Stimulated activated CD8-positive, alpha-beta memory T cell treated with anti-CD3 and anti-CD28 coated beads, Interleukin-15, amount 100 ng/mL, for 24 hours (primary cell): ENCODE results near the gene HES7.
"Not testable (repeated sequence)": the region's sequence is repeated elsewhere in the genome, so short reads cannot be mapped to it uniquely, and the experiment has no call there.

Experiments
- DNase-seq: peaks from one replicate; pipeline ENCODE4 v3.0.0-alpha.2; 2020; ENCODE audit warnings: low read depth

HES7 gene

DNA sequence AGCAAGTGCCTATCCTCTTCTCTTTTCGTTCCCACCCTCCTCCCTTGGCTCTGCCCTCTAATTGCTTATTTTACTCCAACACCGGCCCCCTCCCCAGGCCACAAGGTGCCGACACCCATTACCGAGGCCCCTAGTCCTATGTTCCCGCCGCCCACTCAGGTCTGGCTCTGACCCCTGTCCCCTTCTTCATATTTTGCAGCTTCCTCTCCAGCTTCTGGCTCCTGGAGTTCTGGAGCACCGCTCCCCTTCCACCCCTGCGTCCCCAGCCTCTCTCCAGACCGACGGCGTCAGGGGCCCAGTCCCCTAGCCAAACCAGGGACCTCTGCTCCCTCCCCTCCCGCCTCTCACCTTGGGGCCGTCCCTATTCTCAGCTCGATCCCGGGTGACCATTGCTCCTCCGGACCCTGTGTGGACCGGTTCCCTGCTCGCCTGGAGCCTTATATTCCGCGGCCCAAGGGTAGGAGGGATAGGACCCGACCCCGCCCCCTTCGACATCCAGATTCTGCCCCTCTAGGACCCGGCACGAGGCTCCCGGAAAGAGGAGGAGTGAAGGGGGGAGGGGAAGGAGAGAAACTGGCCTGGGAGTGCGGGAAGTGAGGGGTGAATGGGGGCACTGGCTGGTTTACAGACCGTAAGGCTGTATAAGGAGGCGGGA, at the start of gene HES7:
Gene HES7, minus strand, starts transcription at position 412 of the 655 bp plus-strand sequence. Its CDS starts 22 bp downstream, at position 390.
- no peak for DNase-seq

- no peak for DNase-seq
Measured at GRCh38 chr17:8173056-8173870, 49.4 kb upstream of the HES7 start.

DNA sequence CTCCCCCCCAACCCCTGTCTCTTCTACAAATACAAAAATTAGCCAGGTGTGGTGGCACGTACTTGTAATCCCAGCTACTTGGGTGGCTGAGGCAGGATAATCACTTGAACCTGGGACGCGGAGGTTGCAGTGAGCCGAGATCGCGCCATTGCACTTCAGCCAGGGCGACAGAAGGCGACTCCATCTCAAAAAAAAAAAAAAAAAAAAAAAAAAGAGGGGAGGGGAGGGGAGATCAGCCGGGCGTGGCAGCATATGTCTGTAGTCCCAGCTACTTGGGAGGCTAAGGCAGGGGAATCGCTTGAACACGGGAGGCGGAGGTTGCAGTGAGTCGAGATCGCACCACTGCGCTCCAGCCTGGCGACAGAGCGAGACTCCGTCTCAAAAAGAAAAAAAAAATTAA, 46.3 kb upstream of the HES7 start:
- DNase-seq: not testable (repeated sequence)

DNA sequence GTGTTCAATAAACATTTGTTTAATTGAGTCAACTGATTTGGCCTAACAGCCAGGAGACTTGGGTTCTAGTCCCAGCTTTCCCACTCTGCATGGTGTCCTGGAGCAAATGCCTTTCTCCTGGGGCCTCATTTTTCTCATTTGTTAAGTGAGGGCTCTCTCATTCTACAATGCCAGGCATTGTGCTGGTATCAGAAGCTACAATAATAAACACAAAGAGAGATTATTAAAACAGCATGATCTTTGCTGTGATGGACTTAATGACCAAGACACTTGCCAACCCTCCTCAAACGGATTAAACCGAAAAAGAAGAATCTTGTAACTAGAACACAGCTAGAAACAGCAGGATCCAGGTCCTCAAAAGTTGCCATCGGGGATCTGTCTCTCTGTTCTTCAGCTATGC, 43.6 kb upstream of the HES7 start:
- DNase-seq: no peak

- no peak for DNase-seq
Measured at GRCh38 chr17:8166731-8167130, 42.8 kb upstream of the HES7 start.

DNA sequence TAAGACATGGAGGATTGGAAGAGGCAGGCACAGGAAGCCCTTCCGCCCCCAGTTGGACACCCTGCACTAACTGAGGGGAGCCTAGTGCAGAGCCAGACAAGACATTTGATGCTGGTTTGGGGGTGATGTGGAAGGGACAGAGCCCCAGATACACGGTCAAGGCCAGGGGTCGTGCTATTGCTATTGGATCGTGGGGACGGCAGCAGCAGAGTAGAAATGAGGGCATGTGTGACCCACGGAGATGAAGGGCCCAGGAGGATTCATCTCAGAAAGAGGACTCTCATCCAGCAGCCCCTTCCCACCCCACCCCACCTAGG, 40.9 kb upstream of the HES7 start:
- no peak for DNase-seq

DNA sequence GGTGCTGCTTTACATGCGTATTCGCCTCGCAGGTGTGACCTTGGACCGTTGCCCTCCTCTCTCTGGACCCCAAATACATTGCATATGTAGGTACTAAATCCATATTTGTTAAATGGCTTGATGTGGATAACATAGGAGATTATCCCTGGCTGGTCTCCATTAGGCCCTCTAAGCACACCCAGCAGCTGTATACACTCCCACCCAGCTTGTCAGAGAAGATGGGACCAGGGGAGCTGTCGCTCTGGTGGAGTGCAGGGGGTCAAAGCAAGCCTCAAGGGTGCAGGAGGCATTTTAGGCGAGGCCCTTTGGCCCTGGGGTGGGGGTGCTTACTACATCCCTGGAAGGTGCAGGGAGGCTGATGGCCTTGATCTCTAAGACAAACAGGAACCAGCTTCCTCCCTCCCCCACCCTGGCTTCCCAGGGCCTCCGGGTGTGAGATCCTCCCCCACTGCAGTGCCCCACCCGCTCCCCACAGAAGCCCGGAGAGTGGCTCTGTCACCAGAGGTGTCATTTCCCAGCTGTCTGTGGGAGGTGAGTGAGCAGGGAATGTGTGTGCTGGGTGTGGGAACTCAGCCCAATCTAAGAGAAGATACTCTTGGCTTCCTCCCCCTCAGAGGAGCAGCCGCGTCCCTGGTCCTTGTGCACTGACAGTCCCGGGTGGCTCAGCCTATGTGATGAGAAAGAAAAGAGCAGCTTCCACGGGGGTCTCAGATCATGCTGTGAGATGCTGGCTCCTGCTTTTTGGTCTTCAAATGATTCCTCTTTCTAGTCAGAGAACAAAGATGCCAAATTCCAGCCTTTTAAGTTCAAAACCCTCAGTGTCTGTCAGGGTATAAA, 40.3 kb upstream of the HES7 start:
- no peak for DNase-seq

DNA sequence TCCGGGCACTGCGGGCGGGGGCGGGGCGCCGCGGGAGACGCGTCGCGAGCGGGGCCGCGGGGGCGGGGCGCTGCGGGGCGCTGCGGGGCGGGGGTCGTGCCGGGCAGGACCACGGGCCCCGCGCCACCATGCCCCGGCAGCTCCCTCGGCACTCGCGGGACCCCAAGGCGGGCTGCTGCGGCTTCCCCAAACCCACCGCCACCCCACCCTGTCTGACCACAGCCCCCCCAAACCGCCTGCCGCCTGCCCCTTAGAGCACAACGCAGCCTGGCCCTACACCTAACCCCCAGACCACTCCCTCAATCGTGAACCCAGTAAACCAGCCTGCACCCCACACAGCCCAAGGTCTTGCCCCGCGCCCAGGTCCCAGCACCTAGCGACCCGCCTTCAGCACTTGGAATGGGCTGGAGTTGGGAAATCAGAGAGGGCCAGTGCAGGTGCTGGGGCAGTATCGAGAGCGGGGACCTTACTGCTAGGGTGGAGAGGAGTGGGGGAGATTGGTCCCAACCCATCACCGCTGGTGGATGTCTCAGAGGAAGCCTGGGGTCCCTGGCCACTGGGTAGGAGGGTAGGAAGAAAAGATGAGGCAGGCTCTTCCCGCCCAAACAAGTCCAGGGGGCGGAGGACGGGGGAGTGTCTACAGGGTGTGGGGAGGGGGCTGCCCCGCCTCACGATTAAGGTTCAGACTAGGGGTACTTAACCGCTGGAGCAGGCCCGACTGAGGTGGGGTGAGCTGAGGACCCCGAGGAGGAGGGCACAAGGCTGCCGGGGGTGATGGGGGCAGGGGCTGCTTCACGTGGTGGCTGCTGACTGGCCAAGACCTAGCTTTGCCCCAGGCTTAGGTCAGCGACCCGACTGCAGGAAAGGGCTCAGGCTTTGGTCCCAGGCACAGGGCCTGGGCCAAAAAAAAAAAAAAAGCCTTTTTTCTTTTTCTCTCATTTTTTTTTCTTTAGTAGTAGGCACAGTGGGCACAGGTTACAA, 39.4 kb upstream of the HES7 start:
- DNase-seq: no peak

DNA sequence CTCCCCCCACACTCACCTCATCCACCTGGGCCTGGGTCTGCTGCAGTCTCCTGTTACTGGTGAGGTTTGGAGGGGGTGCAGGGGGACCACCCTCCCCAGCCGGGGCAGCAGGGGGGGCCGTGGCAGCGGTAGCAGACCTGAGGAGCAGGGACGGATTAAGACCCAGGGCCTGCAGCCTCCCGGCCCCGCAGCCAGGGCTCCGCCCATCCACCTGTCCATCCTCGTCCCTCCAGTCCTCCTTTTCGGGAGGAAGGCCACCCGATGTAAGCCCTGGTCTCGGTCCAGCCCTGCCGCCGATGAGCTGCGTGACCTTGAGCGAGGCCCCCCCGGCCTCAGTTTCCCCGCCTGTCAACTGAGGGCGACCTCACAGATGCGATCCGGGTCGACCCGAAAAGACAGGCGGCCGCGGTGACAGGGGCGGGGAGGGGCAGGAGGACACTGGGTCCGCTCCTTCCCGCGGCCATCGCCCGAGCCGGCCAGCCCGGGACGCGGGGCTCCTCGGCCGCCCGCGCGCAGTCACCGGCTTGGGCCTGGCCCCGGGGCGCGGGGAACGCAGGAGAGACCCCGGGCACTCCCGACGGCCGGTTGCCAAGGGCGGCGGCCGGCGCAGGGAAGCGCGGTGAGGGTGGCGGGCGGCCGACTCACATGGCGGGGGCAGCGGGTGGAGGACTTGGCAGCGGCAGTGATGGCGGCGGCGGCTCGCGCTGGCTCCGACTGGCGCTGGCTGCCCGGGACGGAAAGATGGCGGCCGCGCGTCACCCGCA, 38.5 kb upstream of the HES7 start, which contains the start of gene VAMP2:
Gene VAMP2, minus strand, starts transcription at position 716 of the 764 bp plus-strand sequence. Its CDS starts 69 bp downstream, at position 647.
- DNase-seq: peak; percentile 75

- DNase-seq: no peak
Measured at GRCh38 chr17:8161289-8162232, 37.7 kb upstream of the HES7 start.

DNA sequence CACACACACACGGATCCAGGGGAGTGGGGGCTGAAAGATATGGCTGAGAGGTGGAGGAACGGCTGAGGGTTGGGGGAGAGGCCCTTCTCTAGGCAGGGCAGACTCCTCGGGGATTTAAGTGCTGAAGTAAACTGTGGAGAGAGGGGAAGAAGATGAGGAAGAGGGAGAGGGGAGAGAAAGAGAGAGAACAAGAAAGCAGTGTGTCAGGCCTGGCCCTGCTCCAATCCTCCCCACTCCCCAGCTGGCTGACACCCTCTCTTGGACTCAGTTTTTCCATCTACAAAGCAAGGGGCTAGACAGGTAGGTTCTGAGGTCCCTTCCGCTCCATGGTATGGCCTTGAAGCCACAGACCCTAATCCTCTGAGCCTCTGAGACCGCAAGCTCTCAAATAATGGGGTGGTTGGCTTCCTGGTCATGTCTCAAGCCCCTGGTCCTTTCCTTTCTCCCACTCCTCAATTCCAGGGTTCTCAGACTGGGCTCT, 36.9 kb upstream of the HES7 start:
- no peak for DNase-seq

GRCh38 chr17:8160224-8160577, 36.3 kb upstream of the HES7 start:
- DNase-seq: no peak

DNA sequence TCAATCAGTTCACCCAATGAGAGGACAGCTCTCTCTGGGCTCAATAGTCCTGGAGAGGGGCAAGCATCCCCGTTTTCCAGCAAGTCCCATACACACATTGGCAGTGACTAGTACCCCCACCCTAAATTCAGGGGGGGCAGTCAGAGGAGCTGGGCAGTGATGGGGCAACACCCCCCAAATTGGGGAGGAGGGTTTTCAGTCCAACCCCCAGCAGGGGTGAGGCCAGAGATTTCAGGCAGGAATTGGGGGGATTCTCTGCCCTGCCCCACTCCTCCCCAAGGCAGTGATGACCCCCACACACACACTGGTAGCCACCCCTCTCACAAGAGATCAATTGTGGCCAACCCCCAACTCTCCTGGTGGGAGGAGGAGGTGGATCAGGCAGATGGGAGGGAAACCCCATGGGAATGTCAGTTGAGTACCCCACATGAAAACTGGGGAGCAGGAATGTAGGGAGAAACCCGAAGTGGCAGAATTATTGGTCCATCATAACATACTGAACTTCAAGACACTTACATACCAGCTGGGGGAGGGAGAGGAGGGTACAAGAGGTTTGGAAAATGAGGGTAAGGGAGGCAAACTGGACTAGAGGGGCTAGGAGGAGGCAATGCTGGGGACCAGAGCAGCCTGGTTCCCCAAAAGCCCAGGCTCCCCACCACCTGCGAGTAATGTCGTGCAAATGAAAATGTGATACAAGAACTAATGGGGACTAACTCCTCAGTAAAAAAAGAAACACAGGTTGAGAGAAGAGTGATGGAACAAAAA, 35.7 kb upstream of the HES7 start:
- no peak for DNase-seq

DNA sequence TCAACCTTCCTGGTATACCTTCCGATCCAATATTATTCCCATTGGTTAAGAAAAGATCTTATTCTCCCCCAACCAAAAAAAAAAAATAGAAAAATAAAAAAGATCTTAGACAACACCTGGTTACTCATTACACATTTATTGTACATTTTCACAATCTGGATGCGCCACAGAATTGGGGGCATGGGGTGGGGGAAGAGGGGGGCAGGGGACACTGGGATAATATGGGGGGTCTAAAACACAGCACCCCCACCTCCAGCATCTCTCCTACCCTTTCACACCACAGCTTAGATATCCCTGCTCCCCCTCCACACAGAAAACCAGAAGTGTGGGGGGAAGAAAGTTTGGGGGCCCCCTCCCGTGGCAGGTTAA, 35.1 kb upstream of the HES7 start:
- DNase-seq: no peak

DNA sequence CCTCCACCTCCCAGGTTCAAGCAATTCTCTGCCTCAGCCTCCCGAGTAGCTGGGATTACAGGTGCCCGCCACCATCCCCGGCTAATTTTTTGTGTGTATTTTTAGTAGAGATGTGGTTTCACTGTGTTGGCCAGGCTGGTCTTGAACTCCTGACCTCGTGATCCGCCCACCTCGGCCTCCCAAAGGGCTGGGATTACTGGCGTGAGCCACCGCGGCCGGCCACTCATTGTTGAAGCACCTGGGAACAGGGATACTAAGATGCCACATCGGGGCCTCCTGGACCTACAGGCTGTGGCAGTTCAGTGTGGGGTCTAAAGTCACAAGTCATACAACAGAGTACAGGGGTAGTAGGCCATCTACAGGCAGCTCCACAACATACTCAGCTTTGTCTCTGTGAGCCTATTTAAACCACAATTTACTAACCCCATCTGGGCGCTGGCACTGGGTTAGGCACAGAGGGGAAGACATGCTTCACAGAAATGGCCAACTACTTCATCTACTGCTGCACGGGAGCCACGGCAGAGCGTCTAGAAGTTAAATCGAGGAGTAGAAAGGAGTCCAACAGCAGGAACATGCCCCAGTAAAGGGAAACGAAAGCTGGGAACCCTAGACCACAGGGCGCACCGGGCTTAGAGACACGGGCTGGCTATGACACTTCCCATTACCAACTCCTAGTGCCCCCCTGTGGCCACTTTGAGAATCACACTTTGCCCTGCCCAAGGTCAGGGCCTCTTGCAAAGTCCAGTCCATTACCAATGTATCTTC, 34.5 kb upstream of the HES7 start:
- DNase-seq: peak; percentile 80

GRCh38 chr17:8156246-8156992, 32.5 kb upstream of the HES7 start:
- DNase-seq: peak; percentile 99

- DNase-seq: no peak
Measured at GRCh38 chr17:8155996-8156245, 32.0 kb upstream of the HES7 start.
